GM23248 (cell line): ENCODE data around the gene RPH3AL.

Experiments
- EZH2 ChIP-seq: fragments of 200-600 bp; sonication (generic); IDR thresholded peaks from 2 replicates; pipeline ENCODE4 v1.6.1; 2018; ENCODE audit warnings: antibody characterized with exemption, mild to moderate bottlenecking; ENCODE audit not compliant: insufficient read depth, poor library complexity, severe bottlenecking
- EZH2phosphoT487 ChIP-seq: fragments of 200-600 bp; sonication (generic); IDR thresholded peaks from 2 replicates; pipeline ENCODE4 v1.6.1; 2018; ENCODE audit warnings: antibody characterized with exemption, moderate library complexity, mild to moderate bottlenecking, low read depth; ENCODE audit not compliant: insufficient read depth

DNA sequence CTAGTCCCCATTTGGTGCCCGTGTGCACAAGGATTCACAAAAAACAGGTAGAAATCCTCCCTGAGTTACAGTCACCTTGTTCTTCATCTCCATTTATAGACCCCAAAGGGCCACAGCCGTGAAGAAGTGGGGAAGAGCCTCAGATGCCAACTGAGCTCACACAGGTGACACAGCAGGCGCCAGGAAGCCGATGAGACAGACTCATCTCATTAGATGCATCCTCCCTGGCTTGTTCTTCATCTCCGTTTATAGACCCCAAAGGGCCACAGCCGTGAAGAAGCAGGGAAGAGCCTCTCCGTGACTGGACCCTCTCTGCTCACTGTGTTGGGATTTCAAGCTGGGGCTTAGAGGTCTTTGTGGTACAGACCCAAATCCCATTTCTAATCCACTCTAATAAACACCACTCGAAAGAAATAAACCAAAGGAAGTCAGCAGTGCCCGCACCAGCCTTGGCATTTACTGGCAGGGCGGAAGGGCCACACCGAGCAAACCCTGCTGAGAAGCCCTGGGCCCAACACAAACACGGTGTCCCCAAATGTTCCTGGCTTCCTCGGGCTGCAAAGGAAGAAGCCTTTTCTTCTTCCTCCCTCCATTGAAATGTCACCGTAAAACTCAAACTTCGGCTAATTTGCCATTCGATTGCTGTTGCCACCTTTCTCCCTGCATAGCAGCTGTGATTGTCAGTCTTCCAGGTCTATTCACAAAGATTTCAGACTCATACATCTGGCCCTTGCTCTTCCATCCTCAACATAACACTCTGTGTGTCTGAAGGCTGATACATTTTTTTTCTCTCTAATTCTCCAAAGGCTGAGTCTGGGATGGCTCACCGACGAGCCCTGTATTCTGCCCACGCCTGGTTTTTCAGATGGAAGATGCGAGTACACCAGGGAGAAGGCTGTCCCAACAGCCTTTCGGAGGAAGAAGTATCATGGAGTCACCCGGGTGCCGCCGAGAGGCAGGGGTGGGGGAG is 126.2 kb downstream of the RPH3AL start:
- TF ChIP-seq EZH2phosphoT487 (no peak), EZH2 (no peak)
